Measurements from ENCODE around the gene ZNF135. TPM values are rescaled to one million over a fixed set of nuclear protein-coding genes. Genes with fewer than 3 reads are reported as not detected.

The ZNF135 gene
- polyA plus RNA-seq, 1 of the 3 experiments (the other 2 are of a cell fraction) = 0.41 TPM

DNA sequence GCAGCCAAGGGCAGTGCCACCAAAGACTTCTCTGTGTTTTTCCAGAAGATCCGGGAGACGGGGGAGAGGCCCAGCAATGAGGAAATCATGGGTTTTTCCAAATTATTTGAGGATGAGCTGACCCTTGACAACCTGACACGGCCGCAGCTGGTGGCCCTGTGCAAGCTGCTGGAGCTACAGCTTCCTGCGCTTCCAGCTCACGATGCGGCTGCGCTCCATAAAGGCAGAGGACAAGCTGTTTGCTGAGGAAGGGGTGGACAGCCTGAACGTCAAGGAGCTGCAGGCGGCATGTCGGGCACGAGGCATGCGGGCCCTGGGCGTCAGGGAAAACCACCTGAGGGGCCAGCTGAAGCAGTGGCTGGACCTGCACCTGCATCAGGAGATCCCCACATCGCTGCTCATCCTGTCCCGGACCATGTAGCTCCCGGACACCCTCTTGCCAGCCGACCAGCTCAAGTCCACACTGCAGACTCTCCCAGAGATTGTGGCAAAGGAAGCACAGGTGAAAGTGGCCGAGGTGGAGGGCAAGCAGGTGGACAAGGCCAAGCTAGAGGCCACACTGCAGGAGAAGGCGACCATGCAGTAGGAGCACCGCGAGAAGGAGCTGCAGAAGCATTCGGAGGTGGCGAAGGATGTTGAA is 13.6 kb upstream of the ZNF135 start:
- ChIA-PET POLR2A (interaction anchor here (1.2 kb wide), 1 partner anchor 14 kb away, joined by 3 read pairs; the partner anchor contains the start of gene ZNF135), CTCF (interaction anchor here (0.8 kb wide), 1 partner anchor 17 kb away, joined by 3 read pairs; no protein-coding TSS in a partner anchor)
- no peaks in the 10 kb centered on the region for H3F3A ChIP-seq (replicated peaks; ENCODE audit: insufficient read depth)
- no peak overlapping the region for H3K4me2 ChIP-seq
- WGBS (ENCODE audit: low lambda C conversion rate) = 27% methylated on average over 15 of the region's 24 CpGs
- H2AFZ ChIP-seq (ENCODE audit: low read depth) = no peak overlapping the region
- no peaks in the 10 kb centered on the region for H3K79me2 ChIP-seq (ENCODE audit: insufficient read depth)
- no peak overlapping the region for H3K27ac ChIP-seq (ENCODE audit: low read depth in 2 of 2, low read length in 1 of 2)
- H3K27me3 ChIP-seq (ENCODE audit: insufficient read depth) = no peaks in the 10 kb centered on the region
- no peak overlapping the region for H3K4me3 ChIP-seq (ENCODE audit: low read depth in 2 of 2, low read length in 1 of 2)
- no peaks in the 10 kb centered on the region for H4K20me1 ChIP-seq (ENCODE audit: insufficient read depth)
- no peak overlapping the region for H3K9ac ChIP-seq
- no peak for TF ChIP-seq RAD21 (IDR thresholded peaks at IDR 0.05; ENCODE audit: low read length)
- no peak for TF ChIP-seq ELF1 (IDR thresholded peaks at IDR 0.05)
- no peak for TF ChIP-seq JUND (IDR thresholded peaks at IDR 0.05)
- no peak for TF ChIP-seq SMC3 (IDR thresholded peaks at IDR 0.05; ENCODE audit: low read depth, low read length)
- no peak for TF ChIP-seq CHD2 (IDR thresholded peaks at IDR 0.05; ENCODE audit: low read length, partially characterized antibody)
- TF ChIP-seq, protein P1, sequence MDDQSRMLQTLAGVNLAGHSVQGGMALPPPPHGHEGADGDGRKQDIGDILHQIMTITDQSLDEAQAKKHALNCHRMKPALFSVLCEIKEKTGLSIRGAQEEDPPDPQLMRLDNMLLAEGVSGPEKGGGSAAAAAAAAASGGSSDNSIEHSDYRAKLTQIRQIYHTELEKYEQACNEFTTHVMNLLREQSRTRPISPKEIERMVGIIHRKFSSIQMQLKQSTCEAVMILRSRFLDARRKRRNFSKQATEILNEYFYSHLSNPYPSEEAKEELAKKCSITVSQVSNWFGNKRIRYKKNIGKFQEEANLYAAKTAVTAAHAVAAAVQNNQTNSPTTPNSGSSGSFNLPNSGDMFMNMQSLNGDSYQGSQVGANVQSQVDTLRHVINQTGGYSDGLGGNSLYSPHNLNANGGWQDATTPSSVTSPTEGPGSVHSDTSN (IDR thresholded peaks at IDR 0.05) = no peak
- TF ChIP-seq, protein P2, sequence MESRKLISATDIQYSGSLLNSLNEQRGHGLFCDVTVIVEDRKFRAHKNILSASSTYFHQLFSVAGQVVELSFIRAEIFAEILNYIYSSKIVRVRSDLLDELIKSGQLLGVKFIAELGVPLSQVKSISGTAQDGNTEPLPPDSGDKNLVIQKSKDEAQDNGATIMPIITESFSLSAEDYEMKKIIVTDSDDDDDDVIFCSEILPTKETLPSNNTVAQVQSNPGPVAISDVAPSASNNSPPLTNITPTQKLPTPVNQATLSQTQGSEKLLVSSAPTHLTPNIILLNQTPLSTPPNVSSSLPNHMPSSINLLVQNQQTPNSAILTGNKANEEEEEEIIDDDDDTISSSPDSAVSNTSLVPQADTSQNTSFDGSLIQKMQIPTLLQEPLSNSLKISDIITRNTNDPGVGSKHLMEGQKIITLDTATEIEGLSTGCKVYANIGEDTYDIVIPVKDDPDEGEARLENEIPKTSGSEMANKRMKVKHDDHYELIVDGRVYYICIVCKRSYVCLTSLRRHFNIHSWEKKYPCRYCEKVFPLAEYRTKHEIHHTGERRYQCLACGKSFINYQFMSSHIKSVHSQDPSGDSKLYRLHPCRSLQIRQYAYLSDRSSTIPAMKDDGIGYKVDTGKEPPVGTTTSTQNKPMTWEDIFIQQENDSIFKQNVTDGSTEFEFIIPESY (IDR thresholded peaks at IDR 0.05; ENCODE audit: borderline replicate concordance, low read depth) = no peak
- TF ChIP-seq EZH2phosphoT487 (IDR thresholded peaks at IDR 0.05; ENCODE audit: borderline replicate concordance, low read depth) = no peak
- no peak for TF ChIP-seq NRF1 (IDR thresholded peaks at IDR 0.05; ENCODE audit: low read depth, low read length)
- no peak for DNase-seq
- no peaks in the 10 kb centered on the region for H3K9me2 ChIP-seq
- H3K9me3 ChIP-seq = no peaks in the 10 kb centered on the region
- H3K36me3 ChIP-seq (replicated peaks in 1 of 2; ENCODE audit: control insufficient read depth in 1 of 2, insufficient read depth in 2 of 2, low read length in 1 of 2) = no peaks in the 10 kb centered on the region
- H3K4me1 ChIP-seq (ENCODE audit: control insufficient read depth in 1 of 2, insufficient read depth in 2 of 2, low read depth in 1 of 2, low read length in 1 of 2) = no peaks in the 10 kb centered on the region

DNA sequence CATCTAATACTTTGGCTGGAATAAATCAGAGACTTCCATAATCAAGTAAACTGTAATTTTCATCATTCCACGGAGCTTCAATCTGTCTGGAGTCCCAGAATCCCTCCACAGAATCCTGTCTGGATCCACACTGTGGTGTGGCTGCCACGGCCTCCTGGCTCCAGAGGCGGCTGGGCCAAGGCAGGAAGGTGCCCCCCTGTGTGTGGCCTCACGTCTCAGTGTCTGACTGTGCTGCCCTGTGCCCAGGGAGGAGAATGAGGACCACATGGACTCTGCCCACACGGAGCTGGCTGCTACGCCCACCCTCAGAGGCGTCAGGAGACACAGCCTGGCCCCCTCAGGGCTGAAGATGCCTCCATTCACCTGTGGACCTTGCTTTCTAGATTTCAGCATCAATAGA is 12.2 kb upstream of the ZNF135 start:
- no peak overlapping the region for H3K27ac ChIP-seq (ENCODE audit: low read depth in 2 of 2, low read length in 1 of 2)
- no peaks in the 10 kb centered on the region for H3K27me3 ChIP-seq (ENCODE audit: insufficient read depth)
- H3K4me2 ChIP-seq = no peak overlapping the region
- no peak overlapping the region for H2AFZ ChIP-seq (ENCODE audit: low read depth)
- H3K9me2 ChIP-seq = no peaks in the 10 kb centered on the region
- H3K36me3 ChIP-seq (replicated peaks in 1 of 2; ENCODE audit: control insufficient read depth in 1 of 2, insufficient read depth in 2 of 2, low read length in 1 of 2) = no peaks in the 10 kb centered on the region
- H3F3A ChIP-seq (replicated peaks; ENCODE audit: insufficient read depth) = no peaks in the 10 kb centered on the region
- no peaks in the 10 kb centered on the region for H3K9me3 ChIP-seq
- no peak overlapping the region for H3K4me3 ChIP-seq (ENCODE audit: low read depth in 2 of 2, low read length in 1 of 2)
- CTCF ChIA-PET = no interaction called here
- no peaks in the 10 kb centered on the region for H4K20me1 ChIP-seq (ENCODE audit: insufficient read depth)
- no peaks in the 10 kb centered on the region for H3K79me2 ChIP-seq (ENCODE audit: insufficient read depth)
- no peak overlapping the region for H3K9ac ChIP-seq
- WGBS (ENCODE audit: low lambda C conversion rate) = 0% methylated on average over 2 of the region's 7 CpGs
- H3K4me1 ChIP-seq (ENCODE audit: control insufficient read depth in 1 of 2, insufficient read depth in 2 of 2, low read depth in 1 of 2, low read length in 1 of 2) = no peaks in the 10 kb centered on the region
- DNase-seq = no peak
- TF ChIP-seq RCOR1 (IDR thresholded peaks at IDR 0.05; ENCODE audit: low read length) = no peak
- no peak for TF ChIP-seq GABPA (IDR thresholded peaks at IDR 0.05; ENCODE audit: low read depth)
- TF ChIP-seq, protein P3, sequence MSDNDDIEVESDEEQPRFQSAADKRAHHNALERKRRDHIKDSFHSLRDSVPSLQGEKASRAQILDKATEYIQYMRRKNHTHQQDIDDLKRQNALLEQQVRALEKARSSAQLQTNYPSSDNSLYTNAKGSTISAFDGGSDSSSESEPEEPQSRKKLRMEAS (IDR thresholded peaks at IDR 0.05; ENCODE audit: low read depth) = no peak
- TF ChIP-seq NRF1 (IDR thresholded peaks at IDR 0.05; ENCODE audit: low read depth, low read length) = no peak
- no peak for TF ChIP-seq FOSL2 (IDR thresholded peaks at IDR 0.05; ENCODE audit: borderline replicate concordance, low read depth)
- TF ChIP-seq, protein P1 (IDR thresholded peaks at IDR 0.05) = no peak
- no peak for TF ChIP-seq RFX5 (IDR thresholded peaks at IDR 0.05; ENCODE audit: low read length)
- TF ChIP-seq, protein P4, sequence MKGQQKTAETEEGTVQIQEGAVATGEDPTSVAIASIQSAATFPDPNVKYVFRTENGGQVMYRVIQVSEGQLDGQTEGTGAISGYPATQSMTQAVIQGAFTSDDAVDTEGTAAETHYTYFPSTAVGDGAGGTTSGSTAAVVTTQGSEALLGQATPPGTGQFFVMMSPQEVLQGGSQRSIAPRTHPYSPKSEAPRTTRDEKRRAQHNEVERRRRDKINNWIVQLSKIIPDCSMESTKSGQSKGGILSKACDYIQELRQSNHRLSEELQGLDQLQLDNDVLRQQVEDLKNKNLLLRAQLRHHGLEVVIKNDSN (IDR thresholded peaks at IDR 0.05; ENCODE audit: borderline replicate concordance, low read depth) = no peak
- no peak for TF ChIP-seq FOXJ3 (CRISPR knock-in tag; IDR thresholded peaks at IDR 0.05)
- TF ChIP-seq GATA2 (CRISPR knock-in tag; IDR thresholded peaks at IDR 0.05) = no peak
- TF ChIP-seq POLR2AphosphoS5 (IDR thresholded peaks at IDR 0.05; ENCODE audit: low read depth, low read length) = no peak
- no peak for TF ChIP-seq ELF1 (IDR thresholded peaks at IDR 0.05)
- TF ChIP-seq YY1 (IDR thresholded peaks at IDR 0.05; ENCODE audit: low read depth) = no peak
- no peak for TF ChIP-seq NFIC (IDR thresholded peaks at IDR 0.05; ENCODE audit: borderline replicate concordance)
- TF ChIP-seq SMC3 (IDR thresholded peaks at IDR 0.05; ENCODE audit: low read depth, low read length) = no peak
- TF ChIP-seq EP300 (IDR thresholded peaks at IDR 0.05; ENCODE audit: borderline replicate concordance in 1 of 2, low read depth in 1 of 2, low read length in 1 of 2) = no peak
- POLR2A ChIA-PET = interaction anchor here (1.2 kb wide), 1 partner anchor 12 kb away, joined by 3 read pairs; the partner anchor contains the start of gene ZNF135

All from SK-N-SH (cell line).